Astrocyte (in vitro differentiated cells and primary cell): ENCODE results near the gene ALPI. TPM values are rescaled to one million over a fixed set of nuclear protein-coding genes. Genes with fewer than 3 reads are reported as not detected.

ENCODE experiments used
- DNase-seq: peaks from one replicate; pipeline ENCODE4 v3.0.0-alpha.2; 2010; ENCODE audit warnings: low read depth
- FAIRE-seq: peaks from 2 replicates; lab custom pipeline; 2011; peaks lifted over from hg19 to GRCh38; lab: Jason Lieb, UNC
- H2AFZ ChIP-seq: 2 replicates; pipeline ENCODE4 v1.6.0; 2012; ENCODE audit warnings: low read depth, low read length, inconsistent platforms
- H3K27ac ChIP-seq: 2 replicates; pipeline ENCODE4 v1.5.1; 2011; ENCODE audit warnings: low read depth, low read length, inconsistent platforms
- H3K27me3 ChIP-seq: 2 replicates; pipeline ENCODE4 v1.6.0; 2011; ENCODE audit warnings: low read length, inconsistent platforms; ENCODE audit not compliant: insufficient read depth
- H3K36me3 ChIP-seq: 2 replicates; pipeline ENCODE4 v1.5.1; 2011; ENCODE audit warnings: low read length, inconsistent platforms; ENCODE audit not compliant: insufficient read depth
- H3K4me1 ChIP-seq: 2 replicates; pipeline ENCODE4 v1.5.1; 2011; ENCODE audit warnings: low read length, inconsistent platforms; ENCODE audit not compliant: insufficient read depth
- H3K4me2 ChIP-seq: 2 replicates; pipeline ENCODE4 v1.6.0; 2012; ENCODE audit warnings: low read length, inconsistent platforms
- H3K4me3 ChIP-seq: 2 replicates; pipeline ENCODE4 v1.5.1; 2011; ENCODE audit warnings: low read depth, mild to moderate bottlenecking, low read length, inconsistent platforms; ENCODE audit not compliant: insufficient read depth
- H3K79me2 ChIP-seq: 2 replicates; pipeline ENCODE4 v1.6.0; 2012; ENCODE audit warnings: mild to moderate bottlenecking, low read length, inconsistent platforms; ENCODE audit not compliant: insufficient read depth
- H3K9ac ChIP-seq: 2 replicates; pipeline ENCODE4 v1.6.0; 2012; ENCODE audit warnings: mild to moderate bottlenecking, low read length, inconsistent platforms
- H3K9me3 ChIP-seq: 2 replicates; pipeline ENCODE4 v1.5.1; 2012; ENCODE audit warnings: low read depth, mild to moderate bottlenecking, low read length, inconsistent platforms; ENCODE audit not compliant: insufficient read depth
- H4K20me1 ChIP-seq: 2 replicates; pipeline ENCODE4 v1.6.0; 2012; ENCODE audit warnings: low read length, inconsistent platforms; ENCODE audit not compliant: insufficient read depth
- H3K27ac Mint-ChIP-seq: one replicate; pipeline ENCODE4 v1.8.0; 2021; ENCODE audit warnings: mild to moderate bottlenecking, mixed read lengths; ENCODE audit not compliant: unreplicated experiment
- H3K27me3 Mint-ChIP-seq: one replicate; pipeline ENCODE4 v1.8.0; 2021; ENCODE audit warnings: low read depth, mixed read lengths; ENCODE audit not compliant: unreplicated experiment
- H3K36me3 Mint-ChIP-seq: one replicate; pipeline ENCODE4 v1.8.0; 2021; ENCODE audit warnings: low read depth, mixed read lengths; ENCODE audit not compliant: unreplicated experiment
- H3K4me1 Mint-ChIP-seq: one replicate; pipeline ENCODE4 v1.8.0; 2021; ENCODE audit warnings: low read depth, mixed read lengths; ENCODE audit not compliant: unreplicated experiment
- H3K4me3 Mint-ChIP-seq: one replicate; pipeline ENCODE4 v1.8.0; 2021; ENCODE audit warnings: mild to moderate bottlenecking, moderate library complexity, mixed read lengths; ENCODE audit not compliant: unreplicated experiment
- H3K9me3 Mint-ChIP-seq: one replicate; pipeline ENCODE4 v1.8.0; 2021; ENCODE audit warnings: mild to moderate bottlenecking, mixed read lengths; ENCODE audit not compliant: unreplicated experiment
- EZH2 ChIP-seq: IDR thresholded peaks from 2 replicates; pipeline ENCODE4 v1.6.1; 2012; ENCODE audit warnings: mild to moderate bottlenecking, low read length, inconsistent platforms; ENCODE audit not compliant: insufficient read depth
- total RNA-seq: library from RNA; stranded (reverse); gene quantifications from 2 replicates; pipeline ENCODE4 v1.2.1, GENCODE V29; 2021
- TF ChIP-seq, protein P1 (sequence below): IDR thresholded peaks from 2 replicates; pipeline ENCODE4 v1.5.1; 2011; ENCODE audit warnings: low read depth, mild to moderate bottlenecking, inconsistent platforms, low read length, moderate library complexity; ENCODE audit not compliant: insufficient read depth

The ALPI gene
- total RNA-seq, 1 donor from 2014 or later: not detected

GRCh38 chr2:232481322-232482140 is 25.6 kb downstream of the ALPI start:
- Histone ChIP-seq H3K9ac (no peak overlapping the region), H3K4me1 (no peaks in the 10 kb centered on the region), H3K79me2 (no peaks in the 10 kb centered on the region), H3K4me2 (no peak overlapping the region), H2AFZ (no peak overlapping the region), H3K36me3 (no peaks in the 10 kb centered on the region), H3K27ac (no peak overlapping the region), H3K4me3 (no peak overlapping the region), H3K27me3 (peaks cover 13% of the 10 kb centered on the region), H3K9me3 (no peaks in the 10 kb centered on the region), H4K20me1 (no peaks in the 10 kb centered on the region)
- Mint-ChIP-seq H3K27me3 (peaks cover 61% of the 10 kb centered on the region), H3K9me3 (peaks cover 5% of the 10 kb centered on the region), H3K36me3 (no peaks in the 10 kb centered on the region), H3K4me3 (no peak overlapping the region), H3K27ac (no peak overlapping the region), H3K4me1 (no peaks in the 10 kb centered on the region)
- DNase-seq: no peak
- FAIRE-seq: no peak
- TF ChIP-seq, protein P1, sequence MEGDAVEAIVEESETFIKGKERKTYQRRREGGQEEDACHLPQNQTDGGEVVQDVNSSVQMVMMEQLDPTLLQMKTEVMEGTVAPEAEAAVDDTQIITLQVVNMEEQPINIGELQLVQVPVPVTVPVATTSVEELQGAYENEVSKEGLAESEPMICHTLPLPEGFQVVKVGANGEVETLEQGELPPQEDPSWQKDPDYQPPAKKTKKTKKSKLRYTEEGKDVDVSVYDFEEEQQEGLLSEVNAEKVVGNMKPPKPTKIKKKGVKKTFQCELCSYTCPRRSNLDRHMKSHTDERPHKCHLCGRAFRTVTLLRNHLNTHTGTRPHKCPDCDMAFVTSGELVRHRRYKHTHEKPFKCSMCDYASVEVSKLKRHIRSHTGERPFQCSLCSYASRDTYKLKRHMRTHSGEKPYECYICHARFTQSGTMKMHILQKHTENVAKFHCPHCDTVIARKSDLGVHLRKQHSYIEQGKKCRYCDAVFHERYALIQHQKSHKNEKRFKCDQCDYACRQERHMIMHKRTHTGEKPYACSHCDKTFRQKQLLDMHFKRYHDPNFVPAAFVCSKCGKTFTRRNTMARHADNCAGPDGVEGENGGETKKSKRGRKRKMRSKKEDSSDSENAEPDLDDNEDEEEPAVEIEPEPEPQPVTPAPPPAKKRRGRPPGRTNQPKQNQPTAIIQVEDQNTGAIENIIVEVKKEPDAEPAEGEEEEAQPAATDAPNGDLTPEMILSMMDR: no peak
- no peak for TF ChIP-seq EZH2

DNA sequence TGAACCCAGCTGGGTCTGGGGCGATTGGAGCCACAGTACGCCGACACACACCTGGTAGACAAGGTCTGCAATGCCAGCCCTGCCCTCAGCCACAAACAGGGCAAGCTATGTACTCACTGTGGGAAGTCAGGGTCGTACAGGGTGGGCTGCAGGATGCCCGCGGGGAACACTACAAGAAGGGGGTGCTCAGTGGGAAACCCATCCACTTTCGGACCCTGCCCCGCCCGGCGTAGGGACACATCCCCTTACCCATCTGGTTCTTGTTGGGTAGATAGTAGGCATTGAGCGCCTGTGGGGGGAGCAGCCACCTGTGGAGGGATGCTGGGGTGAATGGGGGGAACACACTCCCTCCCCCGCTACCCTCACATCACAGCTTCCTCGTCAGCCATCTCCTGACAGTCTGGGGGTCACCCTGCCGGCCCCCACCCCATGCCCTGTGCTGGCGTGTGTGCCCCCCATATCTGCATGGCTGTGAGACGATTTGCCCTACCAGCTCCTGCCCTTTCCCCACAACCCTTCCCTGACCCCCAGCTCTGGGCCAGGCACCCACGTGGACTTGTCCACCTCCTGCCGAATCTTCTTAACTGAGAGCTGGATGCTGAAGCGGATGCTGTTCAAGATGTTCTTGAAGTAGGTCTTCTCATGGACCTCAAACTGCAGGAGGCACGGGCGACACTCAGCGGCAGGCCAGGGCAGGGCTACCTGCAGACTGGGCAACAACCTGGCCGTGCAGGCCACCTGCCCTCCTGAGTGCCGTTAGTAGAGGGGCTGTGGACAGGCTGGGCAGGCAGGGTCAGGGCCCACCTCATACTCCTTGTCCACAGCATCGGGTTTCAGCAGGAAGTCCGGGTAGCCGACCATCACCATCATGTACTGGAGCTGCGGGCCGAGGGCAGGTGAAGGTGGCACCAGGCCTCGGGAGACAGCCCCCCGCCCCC is 26.6 kb downstream of the ALPI start:
- Histone ChIP-seq H3K27me3 (peaks cover 18% of the 10 kb centered on the region), H4K20me1 (no peaks in the 10 kb centered on the region), H3K9me3 (no peaks in the 10 kb centered on the region), H3K9ac (no peak overlapping the region), H3K4me1 (no peaks in the 10 kb centered on the region), H3K36me3 (no peaks in the 10 kb centered on the region), H3K79me2 (no peaks in the 10 kb centered on the region), H2AFZ (no peak overlapping the region), H3K27ac (no peak overlapping the region), H3K4me2 (no peak overlapping the region), H3K4me3 (no peak overlapping the region)
- Mint-ChIP-seq H3K4me1 (no peaks in the 10 kb centered on the region), H3K36me3 (no peaks in the 10 kb centered on the region), H3K27me3 (peaks cover 57% of the 10 kb centered on the region), H3K9me3 (peaks cover 5% of the 10 kb centered on the region), H3K4me3 (no peak overlapping the region), H3K27ac (no peak overlapping the region)
- no peak for DNase-seq
- TF ChIP-seq, protein P1: no peak
- TF ChIP-seq EZH2: no peak
- no peak for FAIRE-seq
